ENCODE data around the gene SUSD4. TPM values are rescaled to one million over a fixed set of nuclear protein-coding genes. Genes with fewer than 3 reads are reported as not detected.

The SUSD4 gene
- total RNA-seq, 1 donor from 2014 or later, result not detected

- Mint-ChIP-seq H3K27me3 (ENCODE audit: insufficient read depth) (no peaks in the 10 kb centered on the region), H3K36me3 (ENCODE audit: low read depth) (no peaks in the 10 kb centered on the region), H3K4me1 (ENCODE audit: low read depth) (no peaks in the 10 kb centered on the region), H3K9me3 (no peaks in the 10 kb centered on the region), H3K4me3 (no peak overlapping the region), H3K27ac (no peak overlapping the region)
- intact Hi-C loops (cut with micrococcal nuclease), result no loop called here
- DNase-seq (ENCODE audit: low spot score), result no peak
These were observed 47.9 kb downstream of the SUSD4 start for GRCh38 chr1:223316082-223316481.

- H3K4me1 Mint-ChIP-seq (ENCODE audit: low read depth), result no peaks in the 10 kb centered on the region
- no peak overlapping the region for H3K27ac Mint-ChIP-seq
- intact Hi-C loops (cut with micrococcal nuclease), result no loop called here
- no peak for DNase-seq (ENCODE audit: low spot score)
- H3K27me3 Mint-ChIP-seq (ENCODE audit: insufficient read depth), result no peaks in the 10 kb centered on the region
- no peak overlapping the region for H3K4me3 Mint-ChIP-seq
- no peaks in the 10 kb centered on the region for H3K36me3 Mint-ChIP-seq (ENCODE audit: low read depth)
- no peaks in the 10 kb centered on the region for H3K9me3 Mint-ChIP-seq
These were observed 48.3 kb downstream of the SUSD4 start for GRCh38 chr1:223315665-223316064.

- Mint-ChIP-seq H3K27ac (no peak overlapping the region), H3K4me1 (ENCODE audit: low read depth) (no peaks in the 10 kb centered on the region), H3K4me3 (no peak overlapping the region), H3K27me3 (ENCODE audit: insufficient read depth) (no peaks in the 10 kb centered on the region), H3K36me3 (ENCODE audit: low read depth) (no peaks in the 10 kb centered on the region), H3K9me3 (no peaks in the 10 kb centered on the region)
- intact Hi-C loops (cut with micrococcal nuclease), result no loop called here
- no peak for DNase-seq (ENCODE audit: low spot score)
These were observed 50.6 kb downstream of the SUSD4 start for GRCh38 chr1:223313415-223313754.

GRCh38 chr1:223312705-223313414 is 51.1 kb downstream of the SUSD4 start:
- H3K9me3 Mint-ChIP-seq, result no peaks in the 10 kb centered on the region
- H3K27ac Mint-ChIP-seq, result no peak overlapping the region
- no peaks in the 10 kb centered on the region for H3K4me1 Mint-ChIP-seq (ENCODE audit: low read depth)
- no peak for DNase-seq (ENCODE audit: low spot score)
- intact Hi-C loops (cut with micrococcal nuclease), result no loop called here
- H3K4me3 Mint-ChIP-seq, result no peak overlapping the region
- peaks cover 2% of the 10 kb centered on the region for H3K27me3 Mint-ChIP-seq (ENCODE audit: insufficient read depth)
- no peaks in the 10 kb centered on the region for H3K36me3 Mint-ChIP-seq (ENCODE audit: low read depth)

- Mint-ChIP-seq H3K4me1 (ENCODE audit: low read depth) (no peaks in the 10 kb centered on the region), H3K4me3 (no peak overlapping the region), H3K9me3 (no peaks in the 10 kb centered on the region), H3K36me3 (ENCODE audit: low read depth) (no peaks in the 10 kb centered on the region), H3K27ac (no peak overlapping the region), H3K27me3 (ENCODE audit: insufficient read depth) (peaks cover 2% of the 10 kb centered on the region)
- DNase-seq (ENCODE audit: low spot score), result no peak
- intact Hi-C loops (cut with micrococcal nuclease), result no loop called here
These were observed 51.7 kb downstream of the SUSD4 start for GRCh38 chr1:223312273-223312672.

DNA sequence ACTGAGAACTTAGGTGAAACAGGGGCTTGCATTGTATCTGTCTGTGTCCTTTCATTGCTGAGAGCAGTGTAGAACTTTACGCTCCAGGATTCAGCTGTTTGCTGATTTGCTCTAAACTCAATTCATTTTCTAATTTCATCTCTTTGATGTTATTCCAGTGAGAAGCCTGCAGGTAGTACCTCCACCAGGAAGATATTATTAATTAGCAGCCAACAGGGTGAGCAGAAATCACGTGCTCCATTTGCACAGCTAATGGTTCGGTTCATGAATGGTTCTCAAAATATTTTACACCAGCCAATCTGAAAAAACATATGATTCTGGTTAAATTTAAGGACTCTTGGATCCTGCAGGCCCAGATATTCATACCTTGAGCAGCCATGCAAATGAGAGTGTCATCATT is 52.1 kb downstream of the SUSD4 start:
- no peak overlapping the region for H3K27ac Mint-ChIP-seq
- peaks cover 2% of the 10 kb centered on the region for H3K27me3 Mint-ChIP-seq (ENCODE audit: insufficient read depth)
- H3K36me3 Mint-ChIP-seq (ENCODE audit: low read depth), result no peaks in the 10 kb centered on the region
- no peaks in the 10 kb centered on the region for H3K4me1 Mint-ChIP-seq (ENCODE audit: low read depth)
- no peak overlapping the region for H3K4me3 Mint-ChIP-seq
- no peak for DNase-seq (ENCODE audit: low spot score)
- intact Hi-C loops (cut with micrococcal nuclease), result no loop called here
- H3K9me3 Mint-ChIP-seq, result no peaks in the 10 kb centered on the region

GRCh38 chr1:223308136-223308535 is 55.8 kb downstream of the SUSD4 start:
- no peaks in the 10 kb centered on the region for H3K4me1 Mint-ChIP-seq (ENCODE audit: low read depth)

DNA sequence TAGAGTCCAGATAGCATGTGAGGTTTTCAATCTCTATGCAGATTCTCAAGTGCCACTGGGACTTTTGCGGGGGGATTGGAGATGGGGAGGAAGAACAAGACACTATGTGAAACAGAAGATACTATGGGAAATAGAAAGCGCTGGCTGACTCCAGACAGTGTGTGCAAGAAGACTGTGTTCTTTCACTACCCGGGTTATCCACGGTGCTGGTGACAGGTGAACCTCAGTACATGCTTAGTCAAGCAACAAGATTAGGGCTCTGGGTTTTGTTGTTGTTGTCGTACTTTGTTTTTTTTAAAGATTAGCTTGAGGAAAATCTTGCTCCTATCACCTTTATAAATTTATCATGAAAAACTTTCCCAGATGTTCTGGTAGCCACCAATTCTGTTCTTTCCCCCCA is 56.4 kb downstream of the SUSD4 start:
- Mint-ChIP-seq H3K27me3 (ENCODE audit: insufficient read depth) (peaks cover 4% of the 10 kb centered on the region), H3K4me3 (no peak overlapping the region), H3K4me1 (ENCODE audit: low read depth) (no peaks in the 10 kb centered on the region), H3K27ac (no peak overlapping the region), H3K9me3 (peaks cover 9% of the 10 kb centered on the region), H3K36me3 (ENCODE audit: low read depth) (no peaks in the 10 kb centered on the region)
- DNase-seq (ENCODE audit: low spot score), result no peak
- intact Hi-C loops (cut with micrococcal nuclease), result no loop called here

More at GRCh38 chr1:223308136-223308535, 55.8 kb downstream of the SUSD4 start:
- no peaks in the 10 kb centered on the region for H3K36me3 Mint-ChIP-seq (ENCODE audit: low read depth)
- H3K9me3 Mint-ChIP-seq, result peaks cover 6% of the 10 kb centered on the region
- H3K27me3 Mint-ChIP-seq (ENCODE audit: insufficient read depth), result peaks cover 4% of the 10 kb centered on the region
- no peak overlapping the region for H3K27ac Mint-ChIP-seq
- DNase-seq (ENCODE audit: low spot score), result no peak
- no peak overlapping the region for H3K4me3 Mint-ChIP-seq
- intact Hi-C loops (cut with micrococcal nuclease), result no loop called here

DNA sequence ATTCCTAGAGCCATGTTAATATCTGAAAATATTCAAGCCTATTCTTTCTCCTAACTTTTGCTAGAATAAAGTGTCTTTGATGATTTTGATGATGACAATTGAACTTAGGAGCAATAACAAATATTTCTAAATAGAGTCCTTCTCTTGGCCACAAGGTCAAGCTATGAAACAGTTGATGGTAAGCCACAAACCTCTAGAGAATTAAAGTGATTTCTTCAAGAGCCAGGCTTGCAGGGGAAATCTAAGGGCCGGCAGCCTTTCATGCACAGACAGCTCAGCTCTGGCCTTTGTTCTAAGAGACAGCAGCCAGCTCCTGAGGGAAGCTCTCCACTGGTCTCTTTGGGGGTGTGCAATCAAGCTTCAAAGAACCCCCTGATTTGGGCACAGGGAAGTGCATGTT is 59.0 kb downstream of the SUSD4 start:
- DNase-seq (ENCODE audit: low spot score), result no peak
- Mint-ChIP-seq H3K27ac (no peak overlapping the region), H3K4me1 (ENCODE audit: low read depth) (no peaks in the 10 kb centered on the region), H3K27me3 (ENCODE audit: insufficient read depth) (peaks cover 4% of the 10 kb centered on the region), H3K4me3 (no peak overlapping the region), H3K36me3 (ENCODE audit: low read depth) (no peaks in the 10 kb centered on the region), H3K9me3 (peaks cover 12% of the 10 kb centered on the region)
- intact Hi-C loops (cut with micrococcal nuclease), result no loop called here

- Mint-ChIP-seq H3K4me3 (no peak overlapping the region), H3K9me3 (peaks cover 12% of the 10 kb centered on the region), H3K27ac (no peak overlapping the region), H3K27me3 (ENCODE audit: insufficient read depth) (no peaks in the 10 kb centered on the region), H3K36me3 (ENCODE audit: low read depth) (no peaks in the 10 kb centered on the region), H3K4me1 (ENCODE audit: low read depth) (no peaks in the 10 kb centered on the region)
- intact Hi-C loops (cut with micrococcal nuclease), result no loop called here
- DNase-seq (ENCODE audit: low spot score), result no peak
These were observed 62.6 kb downstream of the SUSD4 start for GRCh38 chr1:223301371-223301770.

DNA sequence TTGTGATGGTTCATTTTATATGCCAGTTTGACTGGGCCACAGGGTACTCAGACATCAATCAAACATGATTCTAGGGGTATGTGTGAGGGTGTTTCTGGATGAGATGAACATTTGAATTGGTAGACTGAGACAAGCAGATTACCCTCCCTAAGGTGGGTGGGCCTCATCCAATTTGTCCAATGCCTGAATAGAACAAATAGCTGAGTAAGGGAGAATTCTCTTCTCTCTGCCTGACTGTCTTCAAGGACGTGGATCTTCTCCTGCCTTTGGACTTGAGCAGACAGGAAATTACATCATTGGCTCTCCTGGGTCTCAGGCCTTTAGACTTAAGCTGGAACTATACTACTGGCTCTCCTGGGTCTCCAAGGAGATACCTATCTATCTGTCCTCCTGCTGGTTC is 64.4 kb downstream of the SUSD4 start:
- Mint-ChIP-seq H3K27ac (no peak overlapping the region), H3K4me3 (no peak overlapping the region)
- intact Hi-C loops (cut with micrococcal nuclease), result no loop called here

DNA sequence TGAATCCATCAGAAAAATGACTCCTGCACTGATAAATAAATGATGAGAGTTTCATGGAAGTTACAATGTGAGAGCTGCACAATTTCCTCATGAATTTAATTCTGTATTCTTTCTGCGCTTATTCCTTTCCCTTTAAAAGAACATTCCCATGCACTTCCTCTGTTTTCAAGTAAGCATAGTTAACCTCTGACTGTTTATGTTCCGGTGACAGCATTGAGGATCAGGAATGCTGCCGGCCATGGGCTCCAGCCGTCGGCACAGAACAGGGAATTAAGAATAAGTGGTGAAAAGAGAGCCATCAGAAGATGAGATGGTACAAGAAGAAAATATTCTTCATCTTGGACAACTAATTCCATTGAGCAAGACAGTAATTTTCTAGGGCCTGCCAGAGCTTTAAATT is 65.3 kb downstream of the SUSD4 start:
- DNase-seq (ENCODE audit: low spot score), result no peak
- Mint-ChIP-seq H3K27me3 (ENCODE audit: insufficient read depth) (no peaks in the 10 kb centered on the region), H3K4me3 (no peak overlapping the region), H3K4me1 (ENCODE audit: low read depth) (no peaks in the 10 kb centered on the region), H3K36me3 (ENCODE audit: low read depth) (no peaks in the 10 kb centered on the region), H3K9me3 (peaks cover 12% of the 10 kb centered on the region), H3K27ac (no peak overlapping the region)
- intact Hi-C loops (cut with micrococcal nuclease), result no loop called here

More for the DNA sequence above, 64.4 kb downstream of the SUSD4 start:
- no peaks in the 10 kb centered on the region for H3K27me3 Mint-ChIP-seq (ENCODE audit: insufficient read depth)
- H3K36me3 Mint-ChIP-seq (ENCODE audit: low read depth), result no peaks in the 10 kb centered on the region
- no peak for DNase-seq (ENCODE audit: low spot score)
- no peaks in the 10 kb centered on the region for H3K4me1 Mint-ChIP-seq (ENCODE audit: low read depth)
- H3K9me3 Mint-ChIP-seq, result peaks cover 12% of the 10 kb centered on the region

DNA sequence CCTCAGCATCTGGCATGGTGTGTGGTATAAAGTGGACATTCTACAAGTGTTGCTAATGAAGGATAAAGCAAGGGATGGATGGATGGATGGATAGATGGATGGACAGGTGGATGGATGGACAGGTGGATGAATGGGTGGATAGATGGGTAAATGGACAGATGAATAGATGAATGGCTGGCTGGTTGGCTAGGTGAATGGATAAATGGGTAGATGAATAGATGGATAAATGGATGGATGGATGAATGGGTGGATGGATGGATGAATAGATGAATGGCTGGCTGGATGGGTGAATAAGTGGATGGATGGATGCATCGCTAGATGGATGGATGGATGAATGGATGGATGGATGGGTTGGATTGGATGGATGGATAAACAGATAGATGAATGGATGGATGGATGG is 66.2 kb downstream of the SUSD4 start:
- DNase-seq (ENCODE audit: low spot score), result no peak
- Mint-ChIP-seq H3K27ac (no peak overlapping the region), H3K9me3 (peaks cover 3% of the 10 kb centered on the region), H3K36me3 (ENCODE audit: low read depth) (no peaks in the 10 kb centered on the region), H3K4me1 (ENCODE audit: low read depth) (no peaks in the 10 kb centered on the region), H3K27me3 (ENCODE audit: insufficient read depth) (no peaks in the 10 kb centered on the region), H3K4me3 (no peak overlapping the region)
- intact Hi-C loops (cut with micrococcal nuclease), result no loop called here

DNA sequence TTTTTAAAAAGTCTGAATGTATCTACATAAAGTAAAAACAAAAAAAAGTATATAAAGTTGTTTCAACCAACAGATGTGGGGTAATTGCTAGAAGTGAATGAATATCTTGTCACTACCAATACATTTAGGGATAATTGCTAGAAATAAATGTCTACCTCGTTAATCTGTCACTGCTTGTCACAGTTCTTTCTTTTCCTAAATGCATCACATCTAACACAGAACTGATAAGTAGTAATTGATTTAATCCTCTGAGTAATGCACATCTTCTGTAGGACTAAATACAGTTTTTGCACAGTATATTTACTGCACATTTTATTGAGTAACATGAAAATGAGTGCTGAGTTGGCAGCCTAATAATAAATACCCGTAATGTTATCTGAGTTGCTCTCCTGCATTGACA is 72.2 kb downstream of the SUSD4 start:
- Mint-ChIP-seq H3K4me1 (ENCODE audit: low read depth) (no peaks in the 10 kb centered on the region), H3K27ac (no peak overlapping the region), H3K9me3 (no peaks in the 10 kb centered on the region), H3K27me3 (ENCODE audit: insufficient read depth) (peaks cover 2% of the 10 kb centered on the region), H3K36me3 (ENCODE audit: low read depth) (no peaks in the 10 kb centered on the region), H3K4me3 (no peak overlapping the region)
- intact Hi-C loops (cut with micrococcal nuclease), result no loop called here
- no peak for DNase-seq (ENCODE audit: low spot score)
